Gastrocnemius medialis (tissue), 4 donors: ENCODE data around the gene EPHA1. TPM values are rescaled to one million over a fixed set of nuclear protein-coding genes. Genes with fewer than 3 reads are reported as not detected.

Experiments used
- ATAC-seq, 2 donors: fragments of 150-250 bp; one replicate each; pipeline ENCODE4 v1.9.1; 2016
- DNase-seq, 2 donors: peaks; one replicate each; pipeline ENCODE4 v3.0.0-alpha.2; 2019
- H3K27ac ChIP-seq, 4 donors: fragments of 200-600 bp; sonication (generic); 1 replicate in 1 of 4; 2 replicates in 3 of 4; pipeline ENCODE4 v1.5.1; 2016 to 2018; ENCODE audit warnings: mild to moderate bottlenecking in 2 of 4, moderate library complexity in 1 of 4
- H3K27me3 ChIP-seq, 3 donors: fragments of 200-600 bp; sonication (generic) in 2 of 3; 1 replicate in 1 of 3; 2 replicates in 2 of 3; pipeline versions ENCODE4 v1.5.1 to v1.6.0; 2016 to 2019; ENCODE audit warnings: mild to moderate bottlenecking in 1 of 3, moderate library complexity in 1 of 3
- H3K36me3 ChIP-seq, 2 donors: fragments of 200-600 bp; sonication (generic) in 1 of 2; one replicate each; pipeline ENCODE4 v1.5.1; 2017 to 2018
- H3K4me1 ChIP-seq, 2 donors: fragments of 200-600 bp; sonication (generic) in 1 of 2; one replicate each; pipeline ENCODE4 v1.5.1; 2016 to 2017; ENCODE audit warnings: mild to moderate bottlenecking in 2 of 2
- H3K4me3 ChIP-seq, 4 donors: fragments of 200-600 bp; sonication (generic) in 3 of 4; 1 replicate in 1 of 4; 2 replicates in 3 of 4; pipeline ENCODE4 v1.5.1; 2016 to 2019; ENCODE audit warnings: mild to moderate bottlenecking in 2 of 4
- H3K9me3 ChIP-seq, 3 donors: fragments of 200-600 bp; sonication (generic) in 2 of 3; 1 replicate in 1 of 3; 2 replicates in 2 of 3; pipeline ENCODE4 v1.5.1; 2016 to 2019
- POLR2A ChIP-seq, 2 donors: fragments of 450-650 bp; IDR thresholded peaks; one replicate each; pipeline ENCODE4 v1.6.1; 2017; ENCODE audit warnings: antibody characterized with exemption in 2 of 2, mild to moderate bottlenecking in 2 of 2, moderate library complexity in 2 of 2
- in situ Hi-C, 4 donors: fragments of 200-750 bp; cut with MboI; loops; one replicate each; pipeline versions ENCODE4 v1.15.0 to v1.8.0; 2017; ENCODE audit warnings: low sequenced_read_pairs in 4 of 4
- intact Hi-C: fragments of 100-400 bp; cut with DNase I; formaldehyde crosslinking; loops from one replicate; pipeline ENCODE4 v1.15.1; 2023; ENCODE audit warnings: low total_unique reads
- total RNA-seq, 4 donors: library from RNA; depleted of rRNA; stranded (reverse); fragments of >200 nt; gene quantifications; one replicate each; pipeline versions ENCODE4 v1.1.0 to v1.2.3, GENCODE V29; 2016
- TF ChIP-seq, protein P1 (sequence below), 5 experiments: fragments of 450-650 bp in 3 of 5; fragments of 200-600 bp in 2 of 5; sonication (generic) in 2 of 5; IDR thresholded peaks in 4 of 5; conservative IDR thresholded peaks in 1 of 5; 1 replicate in 4 of 5; 2 replicates in 1 of 5; pipeline ENCODE4 v1.5.1; 2016 to 2019; ENCODE audit warnings: antibody characterized with exemption in 5 of 5, mild to moderate bottlenecking in 3 of 5, moderate library complexity in 3 of 5

EPHA1 gene
- total RNA-seq, 4 donors from 2014 or later, result not detected

DNA sequence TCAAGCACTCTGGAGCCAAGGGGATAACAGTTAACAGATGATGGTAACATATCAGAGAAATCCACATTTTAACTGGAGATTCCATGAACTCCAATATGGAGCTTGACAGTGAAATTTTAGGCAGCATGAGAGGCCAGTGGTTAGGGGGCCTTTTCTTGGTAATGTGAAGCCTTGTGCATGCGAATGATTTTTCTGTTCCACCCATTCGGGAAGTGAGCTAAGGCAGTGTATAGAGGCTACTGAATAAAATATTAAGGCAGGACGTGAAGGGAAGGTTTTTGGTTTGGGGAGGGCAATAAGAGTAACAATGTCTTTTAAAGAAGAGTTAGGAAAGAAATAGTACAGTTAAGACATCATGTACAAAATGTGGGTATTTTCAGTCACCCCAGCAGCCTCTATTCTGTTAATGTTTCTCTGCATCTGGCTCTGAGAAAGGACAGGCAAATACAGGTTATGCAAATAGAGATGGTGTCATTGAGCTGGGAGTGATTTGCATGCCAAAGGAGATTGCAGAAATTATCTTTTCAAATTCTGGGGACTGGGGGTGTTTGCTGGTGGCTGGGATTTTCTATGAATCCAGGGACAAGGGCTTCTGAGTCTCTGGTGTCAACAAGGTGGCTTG, 27.8 kb upstream of the EPHA1 start:
- H3K4me1 ChIP-seq, result no peaks in the 10 kb centered on the region
- no peaks in the 10 kb centered on the region for H3K36me3 ChIP-seq
- H3K27me3 ChIP-seq, result no peaks in the 10 kb centered on the region
- TF ChIP-seq, protein P1, sequence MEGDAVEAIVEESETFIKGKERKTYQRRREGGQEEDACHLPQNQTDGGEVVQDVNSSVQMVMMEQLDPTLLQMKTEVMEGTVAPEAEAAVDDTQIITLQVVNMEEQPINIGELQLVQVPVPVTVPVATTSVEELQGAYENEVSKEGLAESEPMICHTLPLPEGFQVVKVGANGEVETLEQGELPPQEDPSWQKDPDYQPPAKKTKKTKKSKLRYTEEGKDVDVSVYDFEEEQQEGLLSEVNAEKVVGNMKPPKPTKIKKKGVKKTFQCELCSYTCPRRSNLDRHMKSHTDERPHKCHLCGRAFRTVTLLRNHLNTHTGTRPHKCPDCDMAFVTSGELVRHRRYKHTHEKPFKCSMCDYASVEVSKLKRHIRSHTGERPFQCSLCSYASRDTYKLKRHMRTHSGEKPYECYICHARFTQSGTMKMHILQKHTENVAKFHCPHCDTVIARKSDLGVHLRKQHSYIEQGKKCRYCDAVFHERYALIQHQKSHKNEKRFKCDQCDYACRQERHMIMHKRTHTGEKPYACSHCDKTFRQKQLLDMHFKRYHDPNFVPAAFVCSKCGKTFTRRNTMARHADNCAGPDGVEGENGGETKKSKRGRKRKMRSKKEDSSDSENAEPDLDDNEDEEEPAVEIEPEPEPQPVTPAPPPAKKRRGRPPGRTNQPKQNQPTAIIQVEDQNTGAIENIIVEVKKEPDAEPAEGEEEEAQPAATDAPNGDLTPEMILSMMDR (IDR thresholded peaks at IDR 0.05 in 4 of 5, conservative IDR thresholded peaks at IDR 0.05 in 1 of 5), result no peak
- H3K4me3 ChIP-seq, result no peak overlapping the region
- H3K27ac ChIP-seq, result no peak overlapping the region
- DNase-seq (no peak), ATAC-seq (no peak)
- intact Hi-C loops, result no loop called here
- H3K9me3 ChIP-seq, result no peaks in the 10 kb centered on the region
- in situ Hi-C loops, result loop anchor here in 1 of 4 donors (25.0 kb wide), 1 partner anchor 424 kb away; no protein-coding TSS in a partner anchor

DNA sequence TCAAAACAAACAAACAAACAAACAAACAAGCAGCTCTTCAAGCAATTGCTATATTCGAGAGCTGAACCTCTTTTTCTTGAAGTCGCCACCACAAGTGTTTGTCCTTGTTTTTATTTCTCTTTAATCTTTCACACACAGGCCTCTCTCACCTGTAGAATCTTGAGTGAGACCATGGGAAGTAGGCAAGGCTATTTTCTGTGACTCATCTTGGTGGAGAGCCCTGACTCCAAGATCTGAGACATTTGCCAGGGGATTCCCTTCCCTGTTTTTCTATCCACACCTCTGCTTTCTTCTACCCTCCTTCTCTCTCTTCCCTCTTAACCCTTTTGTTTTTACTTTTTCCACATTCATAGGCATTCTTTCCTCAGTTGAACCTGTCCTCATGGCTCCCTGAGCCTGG, 26.6 kb upstream of the EPHA1 start:
- Histone ChIP-seq H3K27ac (no peak overlapping the region), H3K36me3 (no peaks in the 10 kb centered on the region), H3K27me3 (no peaks in the 10 kb centered on the region), H3K4me3 (no peak overlapping the region), H3K4me1 (no peaks in the 10 kb centered on the region), H3K9me3 (no peaks in the 10 kb centered on the region)
- in situ Hi-C loops, result loop anchor here in 1 of 4 donors (25.0 kb wide), 1 partner anchor 423 kb away; no protein-coding TSS in a partner anchor
- intact Hi-C loops, result no loop called here
- TF ChIP-seq POLR2A (IDR thresholded peaks at IDR 0.05), result no peak
- TF ChIP-seq, protein P1 (IDR thresholded peaks at IDR 0.05 in 4 of 5, conservative IDR thresholded peaks at IDR 0.05 in 1 of 5), result no peak
- ATAC-seq (no peak), DNase-seq (no peak)

DNA sequence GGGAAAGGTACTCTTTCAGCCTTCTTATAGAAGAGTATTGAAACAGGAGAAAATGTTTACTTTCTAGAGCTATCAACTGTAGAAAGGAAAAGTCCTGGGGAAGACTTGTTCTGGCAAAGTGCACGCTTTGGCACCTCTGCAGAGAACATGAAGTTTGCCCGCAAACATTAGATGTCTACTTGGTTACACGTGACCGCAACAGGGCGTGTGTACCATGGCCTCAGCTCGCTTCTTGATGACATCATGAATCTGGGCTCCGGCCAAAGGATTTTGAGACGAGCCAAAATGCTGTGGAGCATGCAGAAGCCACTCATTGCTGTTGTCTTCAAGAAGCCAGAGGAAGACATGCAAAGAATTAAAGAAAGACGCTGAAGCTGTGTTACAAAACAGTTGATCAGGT, 26.0 kb upstream of the EPHA1 start:
- H3K4me1 ChIP-seq, result no peaks in the 10 kb centered on the region
- DNase-seq (peak; percentile 8 to 30), ATAC-seq (peak in 1 of 2 donors; percentile 44)
- no peak overlapping the region for H3K4me3 ChIP-seq
- H3K27ac ChIP-seq, result no peak overlapping the region
- no peaks in the 10 kb centered on the region for H3K9me3 ChIP-seq
- no peaks in the 10 kb centered on the region for H3K27me3 ChIP-seq
- no peak for TF ChIP-seq POLR2A (IDR thresholded peaks at IDR 0.05)
- TF ChIP-seq, protein P1 (IDR thresholded peaks at IDR 0.05 in 4 of 5, conservative IDR thresholded peaks at IDR 0.05 in 1 of 5), result no peak
- in situ Hi-C loops (loop anchor here in 1 of 4 donors (25.0 kb wide), 1 partner anchor 422 kb away; no protein-coding TSS in a partner anchor), intact Hi-C loops (no loop called here)
- no peaks in the 10 kb centered on the region for H3K36me3 ChIP-seq

DNA sequence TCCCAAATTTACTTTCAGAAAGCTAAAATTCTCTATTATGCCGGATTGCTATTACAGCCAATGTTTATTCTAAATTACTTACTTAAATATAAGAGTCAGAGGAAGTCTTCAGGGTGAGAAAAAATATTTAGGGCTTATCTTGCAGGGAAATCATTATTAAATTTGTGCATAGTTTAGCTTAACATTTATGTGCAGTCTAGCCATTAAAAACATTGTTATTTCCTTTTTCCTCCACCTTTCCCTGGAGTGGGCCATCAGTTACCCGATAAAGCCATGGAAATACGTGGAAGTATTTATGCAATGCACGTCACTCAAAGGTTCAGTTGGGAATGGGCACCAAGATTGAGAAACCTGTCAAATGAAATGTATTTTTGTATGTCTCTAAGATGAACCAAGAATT, 25.1 kb upstream of the EPHA1 start:
- H3K36me3 ChIP-seq, result no peaks in the 10 kb centered on the region
- TF ChIP-seq, protein P1 (IDR thresholded peaks at IDR 0.05 in 4 of 5, conservative IDR thresholded peaks at IDR 0.05 in 1 of 5), result no peak
- no peak for TF ChIP-seq POLR2A (IDR thresholded peaks at IDR 0.05)
- H3K4me3 ChIP-seq, result no peak overlapping the region
- intact Hi-C loops, result no loop called here
- H3K4me1 ChIP-seq, result no peaks in the 10 kb centered on the region
- no peak overlapping the region for H3K27ac ChIP-seq
- H3K27me3 ChIP-seq, result no peaks in the 10 kb centered on the region
- ATAC-seq, result no peak
- DNase-seq, result no peak
- in situ Hi-C loops, result loop anchor here in 1 of 4 donors (25.0 kb wide), 1 partner anchor 421 kb away; no protein-coding TSS in a partner anchor
- no peaks in the 10 kb centered on the region for H3K9me3 ChIP-seq
